HCT116 (cell line): Measurements from ENCODE around the gene C21orf91. TPM values are rescaled to one million over a fixed set of nuclear protein-coding genes. Genes with fewer than 3 reads are reported as not detected.

ENCODE experiments used
- ATAC-seq: fragments of 200-7000 bp; cut with Tn5 transposase; 2 replicates; pipeline ENCODE4 v1.9.1; 2020; ENCODE audit warnings: mild to moderate bottlenecking, moderate library complexity
- BruUV-seq: library from RNA; stranded (reverse); fragments of 400-500 nt; replicated peaks from 2 replicates; lab custom pipeline; 2021; lab: Mats Ljungman, UMichigan
- CTCF ChIA-PET: fragments of 300-600 bp; sonication (Branson Sonifier 250); formaldehyde crosslinking; loops from one replicate; lab custom pipeline; 2021; ENCODE audit warnings: antibody characterized with exemption; lab: Charles Lee
- POLR2A ChIA-PET: fragments of 300-600, 350-600 bp; sonication (Branson Sonifier 250); formaldehyde crosslinking; loops from one replicate; lab custom pipeline; 2021; ENCODE audit warnings: antibody characterized with exemption; lab: Charles Lee
- RAD21 ChIA-PET, 2 experiments: fragments of 300-600 bp; sonication (Branson Sonifier 250); formaldehyde crosslinking; loops; one replicate each; lab custom pipeline; 2023; ENCODE audit warnings: low total read pairs in 2 of 2; ENCODE audit not compliant: uncharacterized antibody in 2 of 2, unreplicated experiment in 2 of 2, low non-redundant PET in 1 of 2; lab: Charles Lee
- DNase-seq: peaks from one replicate; pipeline ENCODE4 v3.0.0-alpha.2; 2010; ENCODE audit warnings: low read depth, low spot score
- H2AFZ ChIP-seq: fragments of 200-600 bp; shearing (Covaris generic), sonication (generic); 2 replicates; pipeline ENCODE4 v1.6.1; 2017; ENCODE audit warnings: low read depth, mixed run types, mixed read lengths, antibody characterized with exemption, low read length; ENCODE audit not compliant: poor library complexity, severe bottlenecking
- H3K27ac ChIP-seq: 2 replicates; pipeline ENCODE4 v1.5.1; 2012; ENCODE audit warnings: low read depth, low read length
- H3K27me3 ChIP-seq: fragments of 200-600 bp; sonication (generic); 2 replicates; pipeline ENCODE4 v1.6.1; 2016; ENCODE audit warnings: mixed run types, low read length, mixed read lengths; ENCODE audit not compliant: insufficient read depth
- H3K36me3 ChIP-seq, 2 experiments: fragments of 200-500 bp in 1 of 2; fragments of 200-600 bp in 1 of 2; sonication (Bioruptor generic) in 1 of 2; sonication (generic) in 1 of 2; 2 replicates each; pipeline versions ENCODE4 v1.5.1 to v1.6.1; 2014 to 2016; ENCODE audit warnings: low read length in 2 of 2, inconsistent platforms in 1 of 2, mixed read lengths in 1 of 2, mixed run types in 1 of 2; ENCODE audit not compliant: insufficient read depth in 2 of 2, control insufficient read depth in 1 of 2
- H3K4me1 ChIP-seq, 2 experiments: fragments of 200-600 bp in 1 of 2; sonication (generic) in 1 of 2; 2 replicates each; pipeline versions ENCODE4 v1.5.1 to v1.6.1; 2012 to 2017; ENCODE audit warnings: low read length in 2 of 2, inconsistent platforms in 1 of 2, mild to moderate bottlenecking in 1 of 2, mixed read lengths in 1 of 2, mixed run types in 1 of 2, moderate library complexity in 1 of 2; ENCODE audit not compliant: insufficient read depth in 2 of 2, control insufficient read depth in 1 of 2
- H3K4me2 ChIP-seq: fragments of 200-600 bp; sonication (generic); 2 replicates; pipeline ENCODE4 v1.6.1; 2017; ENCODE audit warnings: mixed run types, low read length, mixed read lengths
- H3K4me3 ChIP-seq, 2 experiments: fragments of 200-600 bp in 1 of 2; sonication (generic) in 1 of 2; replicated peaks in 1 of 2; 2 replicates each; pipeline ENCODE4 v1.5.1; 2011 to 2016; ENCODE audit warnings: low read length in 2 of 2, control low read depth in 1 of 2, low read depth in 1 of 2, mild to moderate bottlenecking in 1 of 2, mixed read lengths in 1 of 2, mixed run types in 1 of 2
- H3K79me2 ChIP-seq: fragments of 200-600 bp; sonication (generic); 2 replicates; pipeline ENCODE4 v1.6.1; 2017; ENCODE audit warnings: mild to moderate bottlenecking, mixed run types, low read length, moderate library complexity, mixed read lengths; ENCODE audit not compliant: insufficient read depth
- H3K9ac ChIP-seq: fragments of 200-600 bp; sonication (generic); 2 replicates; pipeline ENCODE4 v1.6.1; 2016; ENCODE audit warnings: low read length, mixed read lengths
- H3K9me2 ChIP-seq: fragments of 200-600 bp; sonication (generic), shearing (Covaris generic); 2 replicates; pipeline ENCODE4 v1.6.1; 2017; ENCODE audit warnings: mixed run types, mild to moderate bottlenecking, moderate library complexity; ENCODE audit not compliant: insufficient read depth
- H3K9me3 ChIP-seq, 2 experiments: fragments of 200-500 bp in 1 of 2; fragments of 200-600 bp in 1 of 2; sonication (Bioruptor generic) in 1 of 2; sonication (generic) in 1 of 2; 2 replicates each; pipeline ENCODE4 v1.6.1; 2014 to 2017; ENCODE audit warnings: low read length in 2 of 2, mixed read lengths in 2 of 2, inconsistent platforms in 1 of 2, low read depth in 1 of 2, mild to moderate bottlenecking in 1 of 2, mixed run types in 1 of 2, moderate library complexity in 1 of 2; ENCODE audit not compliant: control insufficient read depth in 1 of 2, insufficient read depth in 1 of 2
- H4K20me1 ChIP-seq: fragments of 200-600 bp; sonication (generic), shearing (Covaris generic); 2 replicates; pipeline ENCODE4 v1.6.1; 2017; ENCODE audit warnings: mixed run types, mild to moderate bottlenecking, moderate library complexity; ENCODE audit not compliant: insufficient read depth
- EGR1 ChIP-seq: IDR thresholded peaks from 2 replicates; pipeline ENCODE4 v1.6.1; 2012; ENCODE audit warnings: low read depth
- ELF1 ChIP-seq: IDR thresholded peaks from 2 replicates; pipeline ENCODE4 v1.6.1; 2012; ENCODE audit warnings: low read depth, borderline replicate concordance
- EZH2 ChIP-seq: fragments of 200-600 bp; sonication (generic); IDR thresholded peaks from 2 replicates; pipeline ENCODE4 v1.6.1; 2017; ENCODE audit warnings: antibody characterized with exemption, mixed run types
- EZH2phosphoT487 ChIP-seq: fragments of 200-600 bp; IDR thresholded peaks from 2 replicates; pipeline ENCODE4 v1.6.1; 2018; ENCODE audit warnings: antibody characterized with exemption, borderline replicate concordance
- FOSL1 ChIP-seq: IDR thresholded peaks from 2 replicates; pipeline ENCODE4 v1.6.1; 2012; ENCODE audit warnings: low read depth
- JUND ChIP-seq: IDR thresholded peaks from 2 replicates; pipeline ENCODE4 v1.6.1; 2012
- POLR2A ChIP-seq: IDR thresholded peaks from 2 replicates; pipeline ENCODE4 v1.7.0; 2011; ENCODE audit warnings: borderline replicate concordance; ENCODE audit not compliant: insufficient read depth, insufficient read length; ENCODE audit errors: extremely low read depth
- RAD21 ChIP-seq: IDR thresholded peaks from 2 replicates; pipeline ENCODE4 v1.6.1; 2012; ENCODE audit warnings: low read depth, mild to moderate bottlenecking
- SIN3A ChIP-seq: IDR thresholded peaks from 2 replicates; pipeline ENCODE4 v1.6.1; 2012; ENCODE audit warnings: low read depth
- SP1 ChIP-seq: IDR thresholded peaks from 2 replicates; pipeline ENCODE4 v1.6.1; 2012; ENCODE audit warnings: low read depth
- SRF ChIP-seq: IDR thresholded peaks from 2 replicates; pipeline ENCODE4 v1.6.1; 2012; ENCODE audit warnings: low read depth
- TCF7L2 ChIP-seq: IDR thresholded peaks from 2 replicates; pipeline ENCODE4 v1.7.0; 2011; ENCODE audit warnings: borderline replicate concordance, inconsistent platforms; ENCODE audit not compliant: insufficient read depth, insufficient read length; ENCODE audit errors: extremely low read depth
- YY1 ChIP-seq: IDR thresholded peaks from 2 replicates; pipeline ENCODE4 v1.6.1; 2011; ENCODE audit warnings: low read length, low read depth, moderate library complexity, mild to moderate bottlenecking; ENCODE audit not compliant: insufficient replicate concordance; ENCODE audit errors: extremely low read depth
- ZNF274 ChIP-seq: fragments of 200-500 bp; sonication (Bioruptor generic); IDR thresholded peaks from 2 replicates; pipeline ENCODE4 v1.6.1; 2014; ENCODE audit warnings: mild to moderate bottlenecking, low read depth, low read length, inconsistent platforms
- intact Hi-C: fragments of 100-400 bp; cut with micrococcal nuclease; formaldehyde crosslinking; loops from 2 replicates; pipeline ENCODE4 v1.10.0; 2022
- total RNA-seq: library from RNA; stranded (reverse); gene quantifications from one replicate; pipeline ENCODE4 v1.2.1, GENCODE V29; 2021; ENCODE audit not compliant: unreplicated experiment
- TF ChIP-seq, protein P1 (sequence below): IDR thresholded peaks from 2 replicates; pipeline ENCODE4 v1.6.1; 2011; ENCODE audit warnings: mild to moderate bottlenecking, low read length, moderate library complexity; ENCODE audit not compliant: insufficient replicate concordance; ENCODE audit errors: extremely low read depth
- TF ChIP-seq, protein P2 (sequence below): IDR thresholded peaks from 2 replicates; pipeline ENCODE4 v1.6.1; 2012
- TF ChIP-seq, protein P3 (sequence below): IDR thresholded peaks from 2 replicates; pipeline ENCODE4 v1.6.1; 2012; ENCODE audit warnings: low read depth
- TF ChIP-seq, protein P4 (sequence below): IDR thresholded peaks from 2 replicates; pipeline ENCODE4 v1.6.1; 2012

Gene C21orf91
- total RNA-seq, 1 experiment from 2014 or later: 17.7 TPM

DNA sequence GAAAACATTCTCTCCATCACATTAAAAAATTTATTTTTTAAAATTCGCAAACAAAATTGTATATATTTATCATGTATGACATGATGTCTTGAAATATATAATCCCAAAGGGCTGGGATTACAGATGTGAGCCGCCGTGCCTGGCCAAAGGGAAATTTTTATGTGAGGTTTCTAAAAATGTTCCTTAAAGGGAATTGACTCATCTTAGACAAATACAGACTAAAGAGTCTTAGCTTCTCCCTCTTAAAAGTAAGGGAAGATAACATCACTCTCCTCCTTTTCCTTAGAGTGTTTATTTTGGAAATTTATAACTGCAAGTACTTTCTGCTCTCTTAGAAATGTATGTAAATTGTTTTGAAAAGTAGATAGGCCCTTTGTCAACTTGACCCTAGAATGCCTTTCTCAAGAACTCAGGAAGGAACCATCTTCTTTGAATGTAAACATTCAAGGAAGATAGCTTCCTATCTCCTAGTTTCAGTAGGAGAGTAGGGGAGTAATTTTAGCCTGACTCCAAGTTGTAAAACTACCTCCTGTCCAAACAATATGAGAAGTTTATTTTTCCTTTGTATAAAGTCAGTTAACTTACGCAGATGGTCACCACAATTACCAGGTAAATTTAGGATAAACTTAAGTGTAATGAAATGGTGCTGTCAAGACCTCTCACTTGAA is 59.5 kb downstream of the C21orf91 start:
- DNase-seq: no peak
- Histone ChIP-seq H3K4me3 (no peak overlapping the region), H2AFZ (no peak overlapping the region), H3K27ac (no peak overlapping the region), H3K9me3 (no peaks in the 10 kb centered on the region), H3K4me1 (no peaks in the 10 kb centered on the region), H3K27me3 (no peaks in the 10 kb centered on the region), H3K36me3 (no peaks in the 10 kb centered on the region), H3K4me2 (no peak overlapping the region), H3K79me2 (no peaks in the 10 kb centered on the region), H3K9ac (no peak overlapping the region), H3K9me2 (no peaks in the 10 kb centered on the region), H4K20me1 (no peaks in the 10 kb centered on the region)
- BruUV-seq: no TSS peak
- ATAC-seq: no peak
- intact Hi-C loops: no loop called here
- ChIA-PET POLR2A (no interaction called here), RAD21 (no interaction called here), CTCF (no interaction called here)
- TF ChIP-seq ZNF274 (no peak), RAD21 (no peak), TCF7L2 (no peak), EGR1 (no peak), EZH2phosphoT487 (no peak), YY1 (no peak), FOSL1 (no peak), JUND (no peak), EZH2 (no peak), ELF1 (no peak), SIN3A (no peak), SP1 (no peak), POLR2A (no peak), SRF (no peak)
- TF ChIP-seq, protein P1, sequence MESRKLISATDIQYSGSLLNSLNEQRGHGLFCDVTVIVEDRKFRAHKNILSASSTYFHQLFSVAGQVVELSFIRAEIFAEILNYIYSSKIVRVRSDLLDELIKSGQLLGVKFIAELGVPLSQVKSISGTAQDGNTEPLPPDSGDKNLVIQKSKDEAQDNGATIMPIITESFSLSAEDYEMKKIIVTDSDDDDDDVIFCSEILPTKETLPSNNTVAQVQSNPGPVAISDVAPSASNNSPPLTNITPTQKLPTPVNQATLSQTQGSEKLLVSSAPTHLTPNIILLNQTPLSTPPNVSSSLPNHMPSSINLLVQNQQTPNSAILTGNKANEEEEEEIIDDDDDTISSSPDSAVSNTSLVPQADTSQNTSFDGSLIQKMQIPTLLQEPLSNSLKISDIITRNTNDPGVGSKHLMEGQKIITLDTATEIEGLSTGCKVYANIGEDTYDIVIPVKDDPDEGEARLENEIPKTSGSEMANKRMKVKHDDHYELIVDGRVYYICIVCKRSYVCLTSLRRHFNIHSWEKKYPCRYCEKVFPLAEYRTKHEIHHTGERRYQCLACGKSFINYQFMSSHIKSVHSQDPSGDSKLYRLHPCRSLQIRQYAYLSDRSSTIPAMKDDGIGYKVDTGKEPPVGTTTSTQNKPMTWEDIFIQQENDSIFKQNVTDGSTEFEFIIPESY: no peak
- TF ChIP-seq, protein P2, sequence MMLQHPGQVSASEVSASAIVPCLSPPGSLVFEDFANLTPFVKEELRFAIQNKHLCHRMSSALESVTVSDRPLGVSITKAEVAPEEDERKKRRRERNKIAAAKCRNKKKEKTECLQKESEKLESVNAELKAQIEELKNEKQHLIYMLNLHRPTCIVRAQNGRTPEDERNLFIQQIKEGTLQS: no peak
- TF ChIP-seq, protein P3, sequence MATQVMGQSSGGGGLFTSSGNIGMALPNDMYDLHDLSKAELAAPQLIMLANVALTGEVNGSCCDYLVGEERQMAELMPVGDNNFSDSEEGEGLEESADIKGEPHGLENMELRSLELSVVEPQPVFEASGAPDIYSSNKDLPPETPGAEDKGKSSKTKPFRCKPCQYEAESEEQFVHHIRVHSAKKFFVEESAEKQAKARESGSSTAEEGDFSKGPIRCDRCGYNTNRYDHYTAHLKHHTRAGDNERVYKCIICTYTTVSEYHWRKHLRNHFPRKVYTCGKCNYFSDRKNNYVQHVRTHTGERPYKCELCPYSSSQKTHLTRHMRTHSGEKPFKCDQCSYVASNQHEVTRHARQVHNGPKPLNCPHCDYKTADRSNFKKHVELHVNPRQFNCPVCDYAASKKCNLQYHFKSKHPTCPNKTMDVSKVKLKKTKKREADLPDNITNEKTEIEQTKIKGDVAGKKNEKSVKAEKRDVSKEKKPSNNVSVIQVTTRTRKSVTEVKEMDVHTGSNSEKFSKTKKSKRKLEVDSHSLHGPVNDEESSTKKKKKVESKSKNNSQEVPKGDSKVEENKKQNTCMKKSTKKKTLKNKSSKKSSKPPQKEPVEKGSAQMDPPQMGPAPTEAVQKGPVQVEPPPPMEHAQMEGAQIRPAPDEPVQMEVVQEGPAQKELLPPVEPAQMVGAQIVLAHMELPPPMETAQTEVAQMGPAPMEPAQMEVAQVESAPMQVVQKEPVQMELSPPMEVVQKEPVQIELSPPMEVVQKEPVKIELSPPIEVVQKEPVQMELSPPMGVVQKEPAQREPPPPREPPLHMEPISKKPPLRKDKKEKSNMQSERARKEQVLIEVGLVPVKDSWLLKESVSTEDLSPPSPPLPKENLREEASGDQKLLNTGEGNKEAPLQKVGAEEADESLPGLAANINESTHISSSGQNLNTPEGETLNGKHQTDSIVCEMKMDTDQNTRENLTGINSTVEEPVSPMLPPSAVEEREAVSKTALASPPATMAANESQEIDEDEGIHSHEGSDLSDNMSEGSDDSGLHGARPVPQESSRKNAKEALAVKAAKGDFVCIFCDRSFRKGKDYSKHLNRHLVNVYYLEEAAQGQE: no peak
- TF ChIP-seq, protein P4, sequence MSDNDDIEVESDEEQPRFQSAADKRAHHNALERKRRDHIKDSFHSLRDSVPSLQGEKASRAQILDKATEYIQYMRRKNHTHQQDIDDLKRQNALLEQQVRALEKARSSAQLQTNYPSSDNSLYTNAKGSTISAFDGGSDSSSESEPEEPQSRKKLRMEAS: no peak
